Measurements from ENCODE around the gene ESYT2. TPM values are rescaled to one million over a fixed set of nuclear protein-coding genes. Genes with fewer than 3 reads are reported as not detected.

The ESYT2 gene
- total RNA-seq, 2 donors from 2014 or later: 30.7 to 36.9 TPM

- 66 to 82% methylated on average over 5 to 10 of the region's 10 CpGs for WGBS, 2 experiments (ENCODE audit: insufficient coverage in 1 of 2, insufficient read length in 1 of 2)
- Histone ChIP-seq H3K9me3 (ENCODE audit: control insufficient read depth, low read length) (no peaks in the 10 kb centered on the region), H3K27ac (ENCODE audit: low read depth, low read length) (no peak overlapping the region), H3K9ac (ENCODE audit: extremely low read depth, low read length, poor library complexity, severe bottlenecking) (no peak overlapping the region), H3K4me3 (ENCODE audit: low read length) (no peak overlapping the region), H3K36me3 (ENCODE audit: control insufficient read depth, insufficient read depth, low read length) (peaks cover 57% of the 10 kb centered on the region), H3K4me1 (ENCODE audit: control insufficient read depth, insufficient read depth, low read length) (no peaks in the 10 kb centered on the region), H3K27me3 (ENCODE audit: control insufficient read depth, insufficient read depth, low read length, poor library complexity, severe bottlenecking) (no peaks in the 10 kb centered on the region)
- DNase-seq: peak; percentile 61
- Mint-ChIP-seq H3K36me3 (ENCODE audit: low read depth) (peaks cover 50% of the 10 kb centered on the region), H3K27ac (peak overlapping the region; percentile 58), H3K4me1 (no peaks in the 10 kb centered on the region), H3K4me3 (no peak overlapping the region), H3K9me3 (no peaks in the 10 kb centered on the region), H3K27me3 (ENCODE audit: insufficient read depth) (no peaks in the 10 kb centered on the region)
- TF ChIP-seq CTCF (conservative IDR thresholded peaks at IDR 0.05): peak; percentile 65
Observed at GRCh38 chr7:158695726-158696452, 133.4 kb downstream of the ESYT2 start.

GRCh38 chr7:158695056-158695455 lies 134.3 kb downstream of the ESYT2 start:
- no peaks in the 10 kb centered on the region for H3K27me3 ChIP-seq (ENCODE audit: control insufficient read depth, insufficient read depth, low read length, poor library complexity, severe bottlenecking)
- peak overlapping the region; percentile 58 for H3K27ac Mint-ChIP-seq
- H3K9me3 Mint-ChIP-seq: no peaks in the 10 kb centered on the region
- no peak overlapping the region for H3K4me3 Mint-ChIP-seq
- no peaks in the 10 kb centered on the region for H3K4me1 Mint-ChIP-seq
- no peak overlapping the region for H3K27ac ChIP-seq (ENCODE audit: low read depth, low read length)
- TF ChIP-seq CTCF (conservative IDR thresholded peaks at IDR 0.05): no peak
- no peak overlapping the region for H3K4me3 ChIP-seq (ENCODE audit: low read length)
- WGBS, 2 experiments (ENCODE audit: insufficient coverage in 1 of 2, insufficient read length in 1 of 2): 61 to 90% methylated on average over 2 to 3 of the region's 3 CpGs
- no peaks in the 10 kb centered on the region for H3K9me3 ChIP-seq (ENCODE audit: control insufficient read depth, low read length)
- DNase-seq: no peak
- H3K36me3 ChIP-seq (ENCODE audit: control insufficient read depth, insufficient read depth, low read length): peaks cover 58% of the 10 kb centered on the region
- H3K9ac ChIP-seq (ENCODE audit: extremely low read depth, low read length, poor library complexity, severe bottlenecking): no peak overlapping the region
- no peaks in the 10 kb centered on the region for H3K27me3 Mint-ChIP-seq (ENCODE audit: insufficient read depth)
- no peaks in the 10 kb centered on the region for H3K4me1 ChIP-seq (ENCODE audit: control insufficient read depth, insufficient read depth, low read length)
- H3K36me3 Mint-ChIP-seq (ENCODE audit: low read depth): peaks cover 51% of the 10 kb centered on the region

GRCh38 chr7:158694650-158695049 lies 134.7 kb downstream of the ESYT2 start:
- Mint-ChIP-seq H3K9me3 (no peaks in the 10 kb centered on the region), H3K4me3 (no peak overlapping the region), H3K4me1 (no peaks in the 10 kb centered on the region), H3K27me3 (ENCODE audit: insufficient read depth) (no peaks in the 10 kb centered on the region), H3K36me3 (ENCODE audit: low read depth) (peaks cover 51% of the 10 kb centered on the region), H3K27ac (no peak overlapping the region)
- Histone ChIP-seq H3K4me1 (ENCODE audit: control insufficient read depth, insufficient read depth, low read length) (no peaks in the 10 kb centered on the region), H3K27me3 (ENCODE audit: control insufficient read depth, insufficient read depth, low read length, poor library complexity, severe bottlenecking) (no peaks in the 10 kb centered on the region), H3K36me3 (ENCODE audit: control insufficient read depth, insufficient read depth, low read length) (peaks cover 60% of the 10 kb centered on the region), H3K9ac (ENCODE audit: extremely low read depth, low read length, poor library complexity, severe bottlenecking) (no peak overlapping the region), H3K4me3 (ENCODE audit: low read length) (no peak overlapping the region), H3K27ac (ENCODE audit: low read depth, low read length) (no peak overlapping the region), H3K9me3 (ENCODE audit: control insufficient read depth, low read length) (no peaks in the 10 kb centered on the region)
- 95% methylated on average over 6 of the region's 6 CpGs for WGBS, 2 experiments (ENCODE audit: insufficient coverage in 1 of 2, insufficient read length in 1 of 2)
- no peak for DNase-seq
- TF ChIP-seq CTCF (conservative IDR thresholded peaks at IDR 0.05): no peak
